HEK293T (cell line): ENCODE data around the gene DOCK2.

ENCODE experiments used
- ARNT ChIP-seq: fragments of 450-650 bp; IDR thresholded peaks from 2 replicates; pipeline ENCODE4 v1.6.1; 2017; ENCODE audit warnings: mild to moderate bottlenecking
- BHLHE40 ChIP-seq: fragments of 450-650 bp; IDR thresholded peaks from 2 replicates; pipeline ENCODE4 v1.6.1; 2016; ENCODE audit warnings: mild to moderate bottlenecking, moderate library complexity, borderline replicate concordance
- CTBP1 ChIP-seq: fragments of 450-650 bp; IDR thresholded peaks from 2 replicates; pipeline ENCODE4 v1.6.1; 2016; ENCODE audit warnings: borderline replicate concordance
- ELF4 ChIP-seq: fragments of 450-650 bp; IDR thresholded peaks from 2 replicates; pipeline ENCODE4 v1.6.1; 2017; ENCODE audit warnings: antibody characterized with exemption
- FOXA1 ChIP-seq: fragments of 450-650 bp; IDR thresholded peaks from 2 replicates; pipeline ENCODE4 v1.6.1; 2016; ENCODE audit warnings: mild to moderate bottlenecking
- FOXK2 ChIP-seq: fragments of 450-650 bp; IDR thresholded peaks from 2 replicates; pipeline ENCODE4 v1.6.1; 2016; ENCODE audit warnings: mild to moderate bottlenecking
- FOXM1 ChIP-seq: fragments of 450-650 bp; IDR thresholded peaks from 2 replicates; pipeline ENCODE4 v1.6.1; 2017; ENCODE audit warnings: mild to moderate bottlenecking, borderline replicate concordance
- LEF1 ChIP-seq: fragments of 450-650 bp; IDR thresholded peaks from 2 replicates; pipeline ENCODE4 v1.6.1; 2017; ENCODE audit warnings: mild to moderate bottlenecking, borderline replicate concordance
- NFRKB ChIP-seq: fragments of 450-650 bp; IDR thresholded peaks from 2 replicates; pipeline ENCODE4 v1.6.1; 2016; ENCODE audit warnings: mild to moderate bottlenecking, moderate library complexity
- PKNOX1 ChIP-seq: fragments of 450-650 bp; IDR thresholded peaks from 2 replicates; pipeline ENCODE4 v1.6.1; 2016
- SP1 ChIP-seq: fragments of 450-650 bp; IDR thresholded peaks from 2 replicates; pipeline ENCODE4 v1.6.1; 2017
- SUZ12 ChIP-seq: fragments of 450-650 bp; IDR thresholded peaks from 2 replicates; pipeline ENCODE4 v1.6.1; 2016; ENCODE audit warnings: mild to moderate bottlenecking
- TARDBP ChIP-seq: fragments of 450-650 bp; IDR thresholded peaks from 2 replicates; pipeline ENCODE4 v1.6.1; 2016
- ZNF384 ChIP-seq: fragments of 450-650 bp; IDR thresholded peaks from 2 replicates; pipeline ENCODE4 v1.6.1; 2016

DNA sequence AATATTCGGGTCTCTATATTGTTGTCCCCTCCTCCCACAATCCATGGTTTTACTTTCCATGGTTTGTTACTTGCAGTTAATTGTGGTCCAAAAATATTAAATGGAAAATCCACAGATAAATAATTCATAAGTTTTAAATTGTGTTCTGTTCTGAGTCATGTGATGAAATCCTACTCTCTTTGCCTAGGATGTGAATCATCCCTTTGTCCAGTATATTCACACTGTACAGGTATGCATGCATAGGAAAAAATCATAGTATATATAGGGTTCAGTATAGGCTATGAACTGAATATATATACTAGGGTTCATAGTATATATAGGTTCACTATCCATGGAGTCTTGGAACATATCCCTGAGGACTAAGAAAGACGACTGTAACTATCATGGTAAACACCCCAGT is 323.6 kb downstream of the DOCK2 start:
- TF ChIP-seq CTBP1 (no peak), SP1 (no peak), ELF4 (no peak), ARNT (no peak), FOXA1 (no peak), FOXK2 (no peak), SUZ12 (no peak), PKNOX1 (no peak), ZNF384 (no peak), FOXM1 (no peak), BHLHE40 (no peak), NFRKB (no peak), LEF1 (no peak), TARDBP (no peak)
